ENCODE measurements around the gene NT5C1A.

Gene NT5C1A

GRCh38 chr1:39681294-39681693 is 9.4 kb upstream of the NT5C1A start:
- Histone ChIP-seq H3K4me3 (ENCODE audit: low read length) (no peak overlapping the region), H3K79me2 (ENCODE audit: low read length) (no peaks in the 10 kb centered on the region), H3K9me3 (ENCODE audit: insufficient read depth, low read length) (no peaks in the 10 kb centered on the region), H3K4me1 (ENCODE audit: low read length) (no peaks in the 10 kb centered on the region), H3K27me3 (ENCODE audit: low read depth, low read length) (no peaks in the 10 kb centered on the region; the same call in 1 of the 2 replicates), H3K36me3 (replicated peaks; ENCODE audit: low read depth, low read length) (no peaks in the 10 kb centered on the region), H3K9ac (ENCODE audit: low read length) (no peak overlapping the region), H2AFZ (ENCODE audit: low read depth, low read length) (no peak overlapping the region), H3K27ac (ENCODE audit: low read length) (no peak overlapping the region), H4K20me1 (ENCODE audit: insufficient read depth, low read length) (no peaks in the 10 kb centered on the region), H3K4me2 (ENCODE audit: low read length) (no peak overlapping the region)
- TF ChIP-seq EZH2phosphoT487 (IDR thresholded peaks at IDR 0.05; ENCODE audit: low read depth) (no peak), CTCF (IDR thresholded peaks at IDR 0.05; ENCODE audit: low read depth, low read length) (no peak)

GRCh38 chr1:39680751-39681150 is 8.8 kb upstream of the NT5C1A start:
- Histone ChIP-seq H3K27ac (ENCODE audit: low read length) (no peak overlapping the region), H3K27me3 (ENCODE audit: low read depth, low read length) (no peaks in the 10 kb centered on the region; the same call in 1 of the 2 replicates), H3K9me3 (ENCODE audit: insufficient read depth, low read length) (no peaks in the 10 kb centered on the region)

GRCh38 chr1:39679821-39680220 is 7.9 kb upstream of the NT5C1A start:
- H3K9me3 ChIP-seq (ENCODE audit: insufficient read depth, low read length), result no peaks in the 10 kb centered on the region
- no peak overlapping the region for H3K4me2 ChIP-seq (ENCODE audit: low read length)
- H3K36me3 ChIP-seq (replicated peaks; ENCODE audit: low read depth, low read length), result no peaks in the 10 kb centered on the region
- H3K27me3 ChIP-seq (ENCODE audit: low read depth, low read length), result no peaks in the 10 kb centered on the region; the same call in 1 of the 2 replicates
- no peaks in the 10 kb centered on the region for H3K4me1 ChIP-seq (ENCODE audit: low read length)
- no peaks in the 10 kb centered on the region for H4K20me1 ChIP-seq (ENCODE audit: insufficient read depth, low read length)
- no peak overlapping the region for H2AFZ ChIP-seq (ENCODE audit: low read depth, low read length)
- no peak overlapping the region for H3K27ac ChIP-seq (ENCODE audit: low read length)
- TF ChIP-seq CTCF (IDR thresholded peaks at IDR 0.05; ENCODE audit: low read depth, low read length) (no peak), EZH2phosphoT487 (IDR thresholded peaks at IDR 0.05; ENCODE audit: low read depth) (no peak)
- H3K79me2 ChIP-seq (ENCODE audit: low read length), result no peaks in the 10 kb centered on the region
- H3K4me3 ChIP-seq (ENCODE audit: low read length), result no peak overlapping the region
- no peak overlapping the region for H3K9ac ChIP-seq (ENCODE audit: low read length)

More at GRCh38 chr1:39680751-39681150, 8.8 kb upstream of the NT5C1A start:
- Histone ChIP-seq H3K79me2 (ENCODE audit: low read length) (no peaks in the 10 kb centered on the region), H3K4me1 (ENCODE audit: low read length) (no peaks in the 10 kb centered on the region), H3K36me3 (replicated peaks; ENCODE audit: low read depth, low read length) (no peaks in the 10 kb centered on the region), H3K4me3 (ENCODE audit: low read length) (no peak overlapping the region), H3K4me2 (ENCODE audit: low read length) (no peak overlapping the region), H3K9ac (ENCODE audit: low read length) (no peak overlapping the region), H2AFZ (ENCODE audit: low read depth, low read length) (no peak overlapping the region), H4K20me1 (ENCODE audit: insufficient read depth, low read length) (no peaks in the 10 kb centered on the region)
- no peak for TF ChIP-seq CTCF (IDR thresholded peaks at IDR 0.05; ENCODE audit: low read depth, low read length)
- no peak for TF ChIP-seq EZH2phosphoT487 (IDR thresholded peaks at IDR 0.05; ENCODE audit: low read depth)

DNA sequence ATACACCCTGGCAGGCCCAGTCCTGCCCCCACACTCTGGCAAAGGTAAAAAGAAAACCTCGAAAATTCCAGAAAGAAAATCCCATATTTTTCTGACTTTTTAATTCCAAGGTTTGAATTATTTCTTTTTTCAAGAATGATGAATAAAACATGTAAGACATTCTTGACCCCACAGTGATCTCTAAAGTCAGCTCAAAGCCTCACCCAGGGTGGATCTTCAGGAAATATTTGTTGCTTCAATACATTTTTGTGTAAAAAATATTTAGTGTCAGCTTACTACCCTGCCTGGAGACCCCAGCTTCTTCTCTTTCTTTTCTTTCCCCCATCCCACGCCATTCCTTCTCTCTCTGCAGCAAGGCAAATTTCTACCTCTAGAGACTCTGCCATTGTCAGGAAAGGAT is 7.0 kb upstream of the NT5C1A start:
- Histone ChIP-seq H4K20me1 (ENCODE audit: insufficient read depth, low read length) (no peaks in the 10 kb centered on the region), H3K36me3 (replicated peaks; ENCODE audit: low read depth, low read length) (no peaks in the 10 kb centered on the region), H3K9ac (ENCODE audit: low read length) (no peak overlapping the region), H3K27me3 (ENCODE audit: low read depth, low read length) (no peaks in the 10 kb centered on the region; the same call in 1 of the 2 replicates), H3K27ac (ENCODE audit: low read length) (no peak overlapping the region), H3K9me3 (ENCODE audit: insufficient read depth, low read length) (no peaks in the 10 kb centered on the region), H2AFZ (ENCODE audit: low read depth, low read length) (no peak overlapping the region), H3K4me1 (ENCODE audit: low read length) (no peaks in the 10 kb centered on the region), H3K4me3 (ENCODE audit: low read length) (no peak overlapping the region), H3K4me2 (ENCODE audit: low read length) (no peak overlapping the region), H3K79me2 (ENCODE audit: low read length) (no peaks in the 10 kb centered on the region)
- TF ChIP-seq EZH2phosphoT487 (IDR thresholded peaks at IDR 0.05; ENCODE audit: low read depth) (no peak), CTCF (IDR thresholded peaks at IDR 0.05; ENCODE audit: low read depth, low read length) (no peak)
